Measurements from ENCODE around the gene GLUD2.

GRCh38 chrX:121009764-121010163 is 37.6 kb upstream of the GLUD2 start:
- TF ChIP-seq CTCF (IDR thresholded peaks at IDR 0.05): no peak
- no peak for TF ChIP-seq POLR2AphosphoS5 (IDR thresholded peaks at IDR 0.05)

Measured in breast epithelium (tissue), 3 donors.